CD4-positive, alpha-beta T cell treated with Interleukin-1 beta for 1 hour (primary cell): ENCODE data around the gene ROBO2.

ENCODE experiments used
- DNase-seq, 2 donors: peaks; one replicate each; pipeline ENCODE4 v3.0.0-alpha.2; 2020 to 2022

ROBO2 gene

DNA sequence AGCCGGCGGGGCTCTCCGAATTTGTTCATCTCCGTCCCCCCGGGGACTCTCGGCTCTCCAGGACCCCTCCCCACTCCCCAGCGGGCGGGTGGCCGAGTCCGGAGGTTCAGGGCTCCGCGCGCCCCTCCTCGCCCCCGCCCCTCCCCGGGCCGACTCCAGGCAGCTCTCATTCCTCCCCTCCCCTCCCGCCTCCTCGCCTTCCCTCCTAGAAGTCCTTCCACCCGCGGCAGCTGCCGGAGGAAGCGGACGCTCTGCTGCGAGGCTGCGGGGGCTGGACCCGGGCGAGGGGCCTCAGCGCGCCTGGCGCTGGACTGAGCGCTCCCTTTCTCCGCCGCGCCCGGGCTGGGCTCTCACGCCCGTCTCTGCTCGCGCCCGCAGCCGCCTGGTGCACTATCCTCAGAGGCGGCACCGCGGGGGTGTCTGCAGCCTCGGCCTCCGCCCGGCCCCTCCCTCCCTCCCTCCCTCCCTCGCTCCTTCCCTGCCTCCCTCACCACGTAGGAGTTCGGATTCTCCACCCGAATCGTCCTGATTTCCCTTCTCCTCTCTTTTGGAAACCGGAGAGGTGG, at the start of gene ROBO2:
TSS of gene ROBO2 (plus strand) at position 494 of the 566 bp plus-strand sequence. CDS start 687 bp downstream, outside the sequence.
- no peak for DNase-seq

DNA sequence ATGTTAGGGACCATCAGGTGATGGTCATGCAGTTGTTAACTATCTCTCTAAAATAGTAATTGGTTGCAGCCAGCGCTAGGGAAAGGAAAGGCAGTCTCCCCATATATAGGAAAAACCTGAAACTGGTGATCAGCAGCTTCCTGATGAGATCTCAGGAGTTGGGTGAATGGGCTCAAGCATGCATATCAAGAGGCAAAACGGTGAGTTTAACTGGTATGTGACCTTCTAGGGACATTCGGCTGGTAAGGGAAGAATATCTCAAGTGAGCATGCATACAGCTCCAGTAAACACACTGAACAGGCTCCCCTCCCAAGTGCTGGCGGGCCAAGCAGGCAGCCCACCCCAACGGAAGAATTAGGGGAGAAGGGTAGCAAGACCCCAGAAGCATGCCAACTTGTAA, 49.3 kb upstream of the ROBO2 start:
- DNase-seq, result no peak

DNA sequence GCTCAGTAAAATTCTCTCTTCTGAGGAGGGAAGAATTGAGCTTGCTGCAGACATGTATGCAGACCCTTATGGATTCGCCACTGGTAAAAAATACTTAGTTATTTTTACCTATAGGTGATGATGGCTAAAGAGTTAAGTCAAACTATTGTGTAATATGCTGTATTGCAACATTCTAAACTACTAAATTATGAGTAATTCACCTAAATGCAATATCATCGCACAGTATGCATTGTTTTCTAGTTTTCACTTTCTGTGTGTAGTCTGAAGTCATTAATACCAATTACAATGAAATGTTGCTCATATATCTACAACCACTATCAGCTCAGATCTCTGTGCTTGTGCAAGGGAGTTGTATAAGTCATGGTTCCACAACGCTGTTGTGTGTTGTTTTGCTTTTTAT, 48.7 kb upstream of the ROBO2 start:
- DNase-seq, result no peak

DNA sequence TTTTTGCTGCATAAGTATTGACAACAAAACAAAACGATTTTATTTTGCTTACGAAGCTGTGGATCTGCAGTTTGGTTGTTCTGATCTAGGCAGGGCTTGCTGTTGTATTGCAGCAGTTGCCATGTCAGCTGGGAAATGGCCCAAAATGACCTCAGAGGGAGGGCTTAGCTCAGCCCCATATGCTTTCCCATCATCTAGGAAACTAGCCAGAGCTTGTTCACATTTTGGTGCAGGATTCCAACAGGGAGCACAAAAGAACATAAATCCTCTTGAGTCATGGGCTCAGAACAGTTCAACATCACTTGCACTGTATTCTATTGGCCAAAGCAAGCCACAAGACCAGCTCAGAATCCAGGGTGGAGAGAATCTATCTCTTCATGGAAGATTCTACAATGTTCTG, 42.2 kb upstream of the ROBO2 start:
- DNase-seq, result no peak

DNA sequence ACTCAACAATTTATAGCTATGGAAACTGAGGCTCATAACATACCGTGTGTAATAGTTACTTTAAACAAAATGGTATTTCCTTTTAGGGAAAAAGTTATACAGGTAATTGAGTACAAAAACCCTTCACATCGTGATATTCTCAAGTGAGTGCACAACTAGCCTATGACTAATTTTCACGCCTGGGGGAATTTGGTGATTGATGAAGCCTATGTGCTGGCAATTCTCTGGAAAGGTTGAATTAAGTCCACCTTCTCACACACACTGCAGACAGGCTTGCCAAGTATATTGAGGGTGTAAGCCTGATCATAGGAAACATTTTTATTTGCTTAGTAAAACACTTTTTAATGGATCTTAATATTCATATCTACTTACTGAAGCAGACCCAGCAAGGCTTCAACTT, 41.3 kb upstream of the ROBO2 start:
- no peak for DNase-seq

DNA sequence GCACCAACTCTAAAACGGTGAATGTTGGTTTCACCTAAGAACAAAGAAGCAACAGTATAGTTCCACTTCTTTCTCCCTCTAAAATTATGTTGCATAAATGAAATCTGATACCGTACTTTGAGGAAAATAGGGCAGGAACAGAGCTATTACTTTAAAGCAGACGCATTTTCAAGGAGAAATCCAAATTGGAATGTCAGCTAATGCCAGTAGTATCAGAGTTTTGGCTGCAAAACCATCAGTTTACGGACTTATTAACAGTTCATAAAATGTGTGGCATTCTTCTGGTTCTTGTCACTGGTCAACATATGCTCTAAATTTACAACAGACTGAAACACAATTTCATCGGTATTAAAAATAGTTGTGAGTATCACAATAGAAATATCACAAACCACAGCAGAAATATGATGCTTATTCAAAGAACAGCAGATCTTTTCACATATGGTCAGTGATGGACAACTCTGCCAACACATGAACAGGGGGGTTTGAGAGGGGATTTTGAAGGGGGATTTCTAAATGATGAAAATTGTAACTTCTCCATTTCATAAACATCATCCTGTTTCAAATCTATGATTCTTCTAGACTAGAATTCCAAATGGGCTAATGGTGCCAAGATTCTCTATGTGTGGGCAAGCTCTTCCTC, 38.7 kb upstream of the ROBO2 start:
- DNase-seq, result no peak

- no peak for DNase-seq
Measured at GRCh38 chr3:77014226-77014625, 25.7 kb upstream of the ROBO2 start.

DNA sequence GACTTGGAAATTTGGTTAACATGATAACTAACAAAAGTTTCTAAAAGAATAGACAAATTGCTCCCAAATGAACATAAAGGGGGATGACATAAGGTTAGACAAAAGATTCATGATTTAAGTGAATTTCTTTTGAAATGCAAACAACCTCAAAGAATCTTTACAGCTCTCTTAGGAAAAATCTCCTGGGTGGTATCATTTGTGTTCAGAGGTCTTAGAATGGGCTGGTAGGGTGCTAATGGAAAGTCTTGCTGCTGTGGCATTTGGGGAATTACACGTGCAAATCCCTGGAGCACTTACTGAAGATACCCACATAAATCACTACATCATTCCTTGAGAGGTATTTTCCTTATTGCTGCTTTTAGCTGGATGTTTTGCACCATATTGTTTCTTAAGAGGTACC, 14.4 kb upstream of the ROBO2 start:
- no peak for DNase-seq

GRCh38 chr3:77026904-77027634, 12.8 kb upstream of the ROBO2 start:
- DNase-seq, result no peak

DNA sequence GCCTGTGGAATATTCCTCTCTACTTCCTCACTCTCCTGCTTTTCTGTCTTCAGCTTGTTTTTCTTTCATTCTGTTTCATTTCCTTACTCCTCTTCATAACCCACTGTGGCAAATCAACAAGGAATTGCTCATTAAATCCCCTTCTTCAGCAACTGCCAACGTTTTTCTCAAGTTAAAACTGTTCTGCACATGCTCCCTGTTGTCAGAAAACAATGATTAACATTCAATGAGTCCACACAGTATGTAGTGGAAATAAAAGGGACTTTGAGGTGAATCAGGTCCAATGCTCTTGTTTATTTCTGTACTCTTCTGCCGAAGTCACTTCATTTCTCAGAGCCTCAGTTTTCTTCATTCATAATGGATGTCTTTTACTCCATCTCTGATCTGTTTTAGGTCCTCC, 11.9 kb upstream of the ROBO2 start:
- no peak for DNase-seq

DNA sequence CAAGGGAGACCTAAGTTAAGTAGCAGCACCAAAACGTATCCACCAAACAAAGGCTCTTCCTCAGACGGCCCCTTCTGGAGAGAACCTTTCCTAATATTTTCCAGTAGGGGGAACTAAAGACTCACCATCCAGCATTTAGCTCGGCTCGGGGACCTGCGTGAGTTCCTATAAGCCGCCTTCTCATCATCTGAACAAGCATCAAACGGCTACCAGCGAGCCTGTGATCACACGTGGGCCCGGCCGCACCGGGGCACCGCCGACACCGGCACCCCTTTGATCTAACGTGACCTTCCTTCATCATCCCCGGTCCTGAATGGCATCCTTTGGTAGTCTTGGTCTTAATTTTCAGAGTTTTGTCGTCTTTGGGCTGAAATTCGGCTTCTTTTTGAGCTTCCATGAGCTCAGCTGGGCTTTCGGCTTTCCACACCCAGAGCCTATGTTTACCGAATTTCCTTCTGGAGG, 1.4 kb upstream of the ROBO2 start:
- no peak for DNase-seq

DNA sequence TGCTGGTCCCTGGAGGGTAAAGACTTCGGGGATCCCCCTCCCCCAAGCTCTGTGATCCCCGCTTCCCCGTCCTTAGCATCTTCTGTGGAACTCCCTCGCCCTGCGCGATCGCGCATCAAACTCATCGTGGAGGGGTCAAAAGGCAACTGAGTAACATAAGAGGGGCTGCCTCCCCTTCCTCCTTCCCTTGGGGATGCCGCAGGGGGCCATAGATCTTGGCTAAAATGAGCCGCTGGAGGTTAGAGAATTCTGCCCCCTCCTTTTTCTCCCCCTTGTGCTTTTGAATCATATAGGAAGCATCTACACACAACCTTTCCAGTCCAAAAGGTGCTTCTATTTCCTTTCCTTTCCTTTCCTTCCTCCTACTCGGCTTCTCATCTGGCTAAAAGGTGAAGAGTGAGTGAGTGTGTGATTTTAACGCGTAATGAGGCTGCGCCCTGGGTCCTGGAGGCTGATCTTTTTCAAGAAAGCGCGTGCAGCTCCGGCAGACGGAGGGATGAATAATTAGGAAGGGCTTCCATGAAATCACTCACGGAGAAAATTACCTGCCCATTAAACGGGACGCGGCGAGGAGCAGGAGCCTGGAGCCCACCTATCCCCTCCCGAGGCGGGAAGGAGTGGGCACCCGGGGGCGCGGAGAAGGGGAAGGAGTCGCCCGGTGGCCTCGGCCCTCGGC, 831 bp upstream of the ROBO2 start:
- DNase-seq, result no peak

- no peak for DNase-seq
Measured at GRCh38 chr3:77040216-77040615, 317 bp downstream of the ROBO2 start.

GRCh38 chr3:77040926-77041722, 1.2 kb downstream of the ROBO2 start:
- no peak for DNase-seq

GRCh38 chr3:77041811-77042210, 1.9 kb downstream of the ROBO2 start:
- no peak for DNase-seq

DNA sequence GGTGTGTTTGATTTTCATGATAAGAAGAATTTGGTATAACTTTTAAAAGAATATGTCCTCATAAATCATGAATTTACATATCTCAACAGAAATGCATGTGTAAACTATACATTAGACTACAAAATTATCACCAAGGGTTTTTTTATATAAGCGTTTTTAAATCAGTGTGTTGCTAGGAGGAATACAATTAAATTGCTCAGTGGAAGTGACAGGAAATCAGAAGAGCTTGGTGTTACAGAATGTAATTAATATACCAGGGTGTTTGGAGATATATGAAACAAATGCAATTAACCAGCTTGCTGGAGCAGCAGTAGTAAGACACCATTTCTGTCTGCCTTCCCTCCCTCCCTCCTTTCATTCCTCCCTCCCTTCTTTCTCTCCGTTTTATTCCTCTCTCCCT, 2.4 kb downstream of the ROBO2 start:
- no peak for DNase-seq

DNA sequence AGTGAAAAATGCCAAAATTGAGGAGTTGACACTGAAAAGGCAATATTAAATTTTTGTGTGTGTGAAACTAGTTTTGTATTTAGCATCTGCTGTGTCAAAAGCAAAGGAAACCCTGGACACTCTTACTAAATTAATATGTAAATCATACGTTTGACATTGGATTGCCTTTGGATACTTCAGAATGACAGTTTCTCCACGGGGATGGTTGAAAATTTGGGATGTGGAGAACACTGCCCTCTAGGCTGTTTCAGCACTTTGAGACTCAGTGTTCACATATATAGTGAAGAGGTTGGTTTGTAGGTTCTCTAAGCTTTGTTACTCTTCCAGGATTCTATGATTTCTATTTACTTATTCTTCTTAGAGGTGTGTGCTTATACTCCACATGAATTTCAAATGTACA, 3.0 kb downstream of the ROBO2 start:
- no peak for DNase-seq

DNA sequence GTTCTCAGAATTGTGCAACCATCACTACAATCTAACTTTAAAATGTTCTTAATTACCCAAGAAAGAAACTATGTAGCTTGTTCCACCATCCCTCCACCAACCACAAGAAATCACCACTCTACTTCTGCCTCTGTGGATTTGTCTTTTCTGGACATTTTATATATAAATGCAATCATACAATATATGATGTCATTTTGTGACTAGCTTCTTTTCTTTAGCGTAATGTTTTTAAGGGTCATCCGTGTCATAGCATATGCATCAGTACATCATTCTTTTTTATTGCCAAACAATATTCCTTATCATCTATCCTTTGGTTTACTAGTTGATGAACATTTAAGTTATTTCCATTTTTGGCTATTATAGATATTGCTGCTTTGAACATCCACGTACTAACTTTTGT, 5.8 kb downstream of the ROBO2 start:
- DNase-seq, result no peak

GRCh38 chr3:77048186-77048585, 8.3 kb downstream of the ROBO2 start:
- DNase-seq, result no peak

- no peak for DNase-seq
Measured at GRCh38 chr3:77051591-77051990, 11.7 kb downstream of the ROBO2 start.

DNA sequence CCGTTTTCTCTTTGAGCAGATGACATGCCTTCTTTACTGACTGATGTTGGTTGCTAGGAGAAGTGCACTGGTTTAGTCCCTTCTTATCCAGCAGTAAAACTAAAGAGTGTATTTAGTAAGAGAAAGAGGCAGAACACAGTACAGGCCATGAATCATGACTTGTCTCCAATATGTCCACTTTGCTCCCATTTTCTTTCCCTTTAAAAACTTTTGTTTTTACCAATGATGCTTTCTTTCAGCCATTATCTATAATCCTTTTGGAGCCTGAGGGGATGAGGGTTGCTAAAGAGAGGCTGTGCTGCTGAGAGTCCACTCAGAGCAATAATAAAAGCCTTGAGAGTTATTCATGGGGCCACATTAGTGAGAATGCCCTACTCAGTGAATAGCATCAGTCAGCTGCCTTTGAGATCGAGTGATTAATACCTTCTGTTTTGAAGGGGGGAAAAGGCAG, 12.2 kb downstream of the ROBO2 start:
- DNase-seq, result no peak

- DNase-seq, result no peak
Measured at GRCh38 chr3:77052733-77053670, 13.1 kb downstream of the ROBO2 start.
